Ecto neural progenitor cell (in vitro differentiated cells): ENCODE measurements around the gene FAXC.
"Not testable (repeated sequence)": the region's sequence is repeated elsewhere in the genome, so short reads cannot be mapped to it uniquely, and the experiment has no call there.

Source experiments
- DNase-seq: peaks from one replicate; pipeline ENCODE4 v3.0.0-alpha.2; 2018; ENCODE audit warnings: low spot score

Gene FAXC

DNA sequence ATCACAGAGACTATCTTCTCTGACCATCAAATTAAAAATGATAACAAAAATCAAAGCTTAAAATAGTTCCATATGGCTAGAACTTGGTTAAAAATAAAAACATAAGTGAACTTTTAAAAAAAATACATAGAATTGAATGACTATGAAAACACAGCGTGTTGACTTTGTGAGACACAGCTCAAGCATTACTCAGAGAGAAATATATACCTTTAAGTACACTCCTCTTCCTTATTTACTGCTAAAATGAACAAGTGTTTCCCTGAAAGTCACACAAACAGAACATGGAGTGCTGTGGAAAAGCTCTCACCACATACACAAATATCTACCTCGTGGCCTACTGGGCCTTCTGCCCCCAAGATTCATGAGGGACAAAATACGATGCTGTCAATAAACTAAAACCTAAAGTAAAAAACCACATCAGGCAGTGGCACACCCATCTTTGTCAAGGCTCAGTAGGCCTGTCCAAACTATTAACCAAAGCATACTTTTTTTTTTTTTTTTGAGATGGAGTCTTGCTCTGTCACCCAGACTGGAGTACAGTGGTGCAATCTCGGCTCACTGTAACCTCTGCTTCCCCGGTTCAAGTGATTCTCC is 7.5 kb downstream of the FAXC start:
- DNase-seq = no peak

DNA sequence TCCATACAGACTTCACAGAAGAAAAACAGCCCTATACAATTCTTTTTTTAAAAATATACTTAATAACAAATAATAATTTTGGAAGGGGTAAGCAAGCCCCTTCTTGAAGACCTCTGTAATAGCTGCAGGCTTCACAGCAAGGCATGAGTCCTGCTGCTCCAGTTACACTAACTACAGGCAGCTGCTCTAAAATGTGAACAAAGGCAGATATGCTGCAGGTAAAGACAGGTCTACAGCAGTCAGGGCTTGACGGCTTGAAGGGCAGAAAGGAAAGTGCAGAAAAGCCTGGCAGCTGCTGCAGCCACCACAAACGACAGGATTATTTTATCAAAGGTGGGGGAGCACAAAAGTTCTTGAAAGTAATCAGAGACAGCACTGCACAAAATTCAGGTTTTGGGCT is 11.3 kb downstream of the FAXC start:
- DNase-seq = no peak

DNA sequence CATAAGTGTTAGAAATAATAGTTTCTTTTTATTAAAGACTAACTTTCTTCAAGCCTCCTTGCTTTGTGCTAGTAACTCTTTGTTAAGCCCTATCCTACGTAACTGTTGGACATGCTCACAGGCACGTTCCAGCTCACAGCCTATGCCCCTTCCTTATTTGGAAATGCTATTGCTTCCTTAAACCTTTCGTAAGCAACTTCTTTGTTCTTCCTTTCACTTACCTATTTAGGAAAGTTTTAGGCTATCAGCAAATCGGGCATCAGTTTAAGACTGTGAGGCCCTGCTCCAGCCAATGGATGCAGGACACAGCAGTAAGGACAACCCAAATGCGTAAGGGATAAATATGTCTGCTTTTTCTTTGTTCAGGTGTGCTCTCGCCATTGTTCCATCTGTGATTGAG is 14.2 kb downstream of the FAXC start:
- DNase-seq = not testable (repeated sequence)

DNA sequence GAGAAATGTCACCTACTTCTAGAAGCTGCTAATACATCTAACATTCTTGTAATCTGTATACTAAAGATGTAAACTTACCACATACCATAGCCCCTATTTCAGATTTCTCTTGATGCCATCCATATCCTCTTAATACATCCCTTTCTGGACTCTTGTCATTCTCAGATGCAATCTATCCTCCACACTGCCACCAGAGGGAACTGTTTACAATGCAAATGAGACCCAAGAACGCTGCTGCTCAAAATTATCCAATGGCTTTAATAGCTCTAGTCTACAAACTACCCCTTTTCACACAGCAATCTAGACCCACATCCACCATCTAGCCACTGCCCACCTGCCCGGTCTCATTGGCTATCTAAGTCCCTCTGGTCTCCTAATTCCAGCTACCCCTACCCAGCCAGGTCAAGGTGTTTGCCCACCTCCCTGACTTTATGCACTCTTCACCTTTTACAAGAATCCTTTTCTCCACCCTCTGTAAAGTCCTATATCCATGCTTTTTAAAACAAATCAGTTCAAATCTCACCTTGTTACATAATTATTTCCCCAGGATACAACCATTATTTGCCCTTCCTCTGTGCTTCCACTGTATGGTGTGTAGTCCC is 14.8 kb downstream of the FAXC start:
- DNase-seq = no peak

DNA sequence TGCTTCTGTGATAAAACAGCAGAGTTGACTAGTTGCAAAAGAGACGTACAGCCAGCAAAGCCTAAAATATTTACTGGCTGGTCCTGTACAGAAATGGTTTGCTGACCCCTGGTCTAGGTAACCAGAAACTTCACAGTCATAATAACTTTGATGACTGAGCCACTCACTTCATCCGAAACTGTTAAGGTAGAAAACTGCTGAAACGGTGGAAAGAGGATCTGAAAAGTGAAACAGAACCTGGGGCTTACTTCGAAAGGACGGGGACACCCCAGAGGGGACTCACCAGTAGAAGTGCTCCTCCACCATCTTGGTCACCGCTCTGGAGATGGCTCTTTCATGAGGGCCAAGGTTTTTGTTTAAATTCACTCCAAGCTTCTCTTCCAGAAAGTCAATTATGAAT is 16.4 kb downstream of the FAXC start:
- no peak for DNase-seq

DNA sequence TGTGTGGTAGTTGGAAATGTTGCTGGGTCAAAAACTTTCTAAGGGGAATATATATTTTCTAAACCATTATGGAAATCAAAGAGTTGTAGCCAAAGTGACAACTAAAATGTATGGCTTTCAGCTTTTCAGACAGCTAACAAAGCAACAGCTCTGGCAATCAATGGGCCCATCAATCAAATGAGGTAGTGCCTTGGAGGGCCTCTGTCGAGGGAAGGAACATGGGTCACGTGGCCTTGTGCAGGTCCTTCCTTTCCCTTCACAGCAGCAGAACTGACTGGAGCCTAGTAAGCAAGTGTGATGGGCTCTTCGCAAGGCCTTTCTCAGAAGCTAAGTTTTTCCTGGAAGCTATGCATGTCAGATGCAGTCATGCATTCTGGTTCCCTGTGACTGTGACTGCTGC is 17.9 kb downstream of the FAXC start:
- no peak for DNase-seq

DNA sequence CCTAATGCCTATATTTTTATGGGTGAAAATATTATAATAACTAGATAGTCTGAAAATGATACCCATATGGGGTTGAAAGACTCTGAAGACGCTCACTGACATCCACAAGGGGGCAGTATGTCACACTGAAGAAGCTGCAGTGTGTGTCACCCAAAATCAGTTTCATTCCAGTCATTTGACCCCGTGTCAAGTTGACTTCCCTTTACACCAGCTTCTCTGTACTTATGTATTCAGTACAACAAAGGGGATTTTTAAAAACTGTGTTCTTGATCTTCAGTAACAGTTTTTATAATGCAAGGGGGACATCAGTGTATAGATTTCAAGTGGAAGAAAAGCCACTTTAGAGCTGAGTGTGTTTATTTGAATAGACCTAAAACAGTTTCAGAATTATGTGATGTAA is 19.3 kb downstream of the FAXC start:
- no peak for DNase-seq

DNA sequence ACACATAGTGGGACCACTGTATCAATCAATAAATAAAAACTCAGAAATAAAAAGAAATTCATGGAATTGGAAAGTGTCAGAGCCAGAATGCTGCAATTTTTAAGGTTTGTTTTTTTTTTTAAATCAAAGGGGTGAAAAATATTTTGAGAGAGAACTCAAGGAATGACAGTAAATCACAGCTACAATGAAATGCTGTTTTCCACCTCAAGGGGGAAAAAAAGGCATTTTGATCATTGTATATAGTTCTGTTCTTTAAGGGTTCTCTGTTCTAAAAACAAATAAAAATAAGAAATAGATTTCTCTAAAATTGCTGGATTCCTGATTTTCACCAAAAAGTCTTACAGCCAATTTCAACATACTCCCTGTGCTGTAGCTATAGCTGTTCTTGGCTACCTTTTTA is 24.5 kb downstream of the FAXC start:
- DNase-seq = no peak

DNA sequence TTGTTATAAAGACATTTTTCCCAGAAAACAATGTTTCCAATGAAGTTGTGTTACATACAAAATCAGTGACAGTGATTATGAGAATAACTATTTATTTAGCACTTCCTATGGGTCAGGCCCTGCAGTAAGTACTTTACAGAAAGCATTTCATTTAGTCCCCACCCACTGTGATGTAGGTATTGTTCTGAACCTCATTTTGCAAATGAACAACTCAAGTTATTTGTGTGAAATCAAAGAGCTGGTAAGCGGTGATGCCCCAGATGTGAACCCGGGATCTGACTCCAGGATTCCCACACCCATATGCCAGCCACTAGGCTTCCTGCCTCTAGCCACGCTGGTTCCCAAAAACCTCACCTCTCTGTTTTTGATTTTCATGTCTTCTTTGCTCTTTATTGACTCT is 30.9 kb downstream of the FAXC start:
- no peak for DNase-seq

DNA sequence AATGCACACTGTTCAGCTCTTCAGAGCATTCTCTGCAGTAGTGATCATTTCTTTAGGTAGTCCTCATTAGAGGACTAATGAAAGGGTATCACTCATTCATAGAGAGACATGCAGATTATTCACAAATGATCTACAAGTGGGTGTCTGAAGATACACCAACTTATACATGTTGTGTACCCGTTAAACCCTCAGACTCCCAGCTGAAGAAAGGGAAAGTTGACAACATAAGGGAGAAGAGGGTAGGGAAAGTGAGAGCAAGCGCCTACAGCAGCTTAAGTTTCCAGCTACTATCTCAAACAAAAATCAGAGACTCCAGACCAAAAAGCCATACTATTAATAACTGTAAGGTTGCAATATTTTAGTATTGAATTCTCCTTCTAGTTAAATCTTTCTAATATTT is 37.1 kb downstream of the FAXC start:
- no peak for DNase-seq

DNA sequence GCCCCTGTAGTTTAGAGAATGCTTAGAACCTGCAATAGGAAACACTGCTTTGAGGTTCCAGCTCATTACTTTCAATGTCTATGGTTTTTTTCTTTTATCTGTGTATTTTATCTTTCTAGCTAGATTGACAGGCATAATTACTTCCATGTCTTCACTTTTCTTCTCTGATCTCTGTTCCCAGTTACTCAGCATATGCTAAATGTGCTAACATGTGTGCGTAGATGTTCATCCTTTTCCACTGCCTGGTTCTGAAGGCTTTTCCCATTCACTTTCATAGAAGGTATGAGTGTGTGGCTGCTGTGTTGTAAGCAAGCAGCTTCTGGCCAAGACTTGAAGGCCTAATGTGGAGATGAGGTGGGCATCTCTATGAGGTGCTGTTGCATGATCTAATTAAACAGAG is 38.9 kb downstream of the FAXC start:
- DNase-seq = no peak

DNA sequence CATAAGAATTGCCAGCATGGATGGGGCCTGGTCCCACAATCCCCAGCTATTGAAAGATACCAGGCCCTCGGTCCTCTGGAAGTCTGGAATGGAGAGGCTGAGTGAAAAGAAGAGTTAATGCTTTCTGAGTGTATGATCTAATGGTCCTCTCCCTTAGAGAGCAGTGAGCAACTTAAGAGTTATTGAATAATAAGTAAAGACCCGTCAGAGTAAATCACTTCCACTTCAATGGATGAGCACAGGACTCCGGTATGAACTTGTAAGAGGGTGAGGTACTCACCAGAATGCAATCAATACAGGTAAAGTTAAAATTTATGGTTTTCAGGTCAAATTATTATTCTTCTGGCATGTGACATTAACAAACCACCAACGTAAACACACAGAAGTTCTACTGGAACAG is 39.9 kb downstream of the FAXC start:
- no peak for DNase-seq

DNA sequence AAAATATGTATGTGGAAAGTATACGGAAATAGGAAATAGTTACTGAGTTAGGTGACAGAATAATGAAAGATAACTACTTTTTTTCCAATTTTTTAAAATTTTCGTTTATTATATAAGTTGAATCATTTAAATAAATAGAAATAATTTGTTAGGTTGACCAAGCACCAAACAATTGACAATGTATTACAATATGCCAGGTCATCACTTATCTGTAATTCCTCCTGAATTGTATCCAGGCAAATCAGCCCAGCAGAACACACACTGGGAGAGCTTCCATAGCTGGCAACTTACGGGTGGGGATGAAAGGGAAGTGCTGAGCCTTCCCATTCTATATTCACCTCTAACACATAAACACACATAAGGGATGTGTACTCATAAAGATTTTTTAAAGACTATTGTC is 40.7 kb downstream of the FAXC start:
- DNase-seq = no peak

DNA sequence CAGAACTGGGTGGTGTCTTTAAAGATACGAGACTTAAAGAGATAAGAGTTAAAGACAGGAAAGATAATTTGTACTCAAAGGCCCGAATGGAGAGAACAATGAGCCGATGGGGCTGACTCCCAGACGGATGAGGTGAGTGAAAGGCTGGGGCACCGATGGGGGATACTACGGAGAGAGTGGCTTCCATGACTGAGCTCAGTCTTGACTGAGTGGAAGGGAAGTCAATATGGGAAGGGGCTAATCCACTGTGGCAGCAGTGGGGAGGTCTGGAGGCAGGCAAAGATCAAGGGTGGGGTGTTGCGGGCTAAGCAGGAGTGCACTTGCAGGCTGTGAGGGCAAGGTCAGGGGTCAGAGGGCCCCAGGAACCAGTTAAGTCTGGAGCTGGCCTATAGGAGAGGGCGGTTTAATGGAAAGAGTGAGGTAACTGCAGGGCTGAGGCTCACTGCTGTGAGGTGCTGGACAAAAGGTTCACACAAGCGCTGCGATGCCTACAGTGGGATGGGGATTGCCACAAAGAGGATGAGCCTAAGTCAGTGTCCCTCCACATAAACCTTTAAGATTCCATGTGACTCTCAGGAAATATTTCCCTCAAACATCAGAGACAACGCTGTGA is 42.1 kb downstream of the FAXC start:
- no peak for DNase-seq

DNA sequence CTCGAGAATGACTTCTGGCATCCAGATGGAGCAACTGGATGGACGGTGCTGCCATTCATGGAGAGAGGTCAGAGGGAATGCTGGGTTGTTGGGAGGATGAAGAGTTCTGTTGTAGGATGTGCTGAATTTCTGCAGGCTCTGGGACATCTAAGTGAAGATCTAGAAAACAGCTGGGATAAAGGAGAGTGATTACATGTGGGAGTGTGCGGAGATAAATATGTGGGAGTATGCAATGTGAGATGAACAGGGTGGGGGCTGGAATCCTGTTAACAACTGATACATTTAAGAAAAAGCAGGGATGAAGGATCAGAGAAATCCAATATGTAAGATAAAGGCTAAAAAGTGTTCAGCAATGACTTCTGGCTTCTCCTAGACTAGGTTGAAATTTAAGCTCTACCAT is 43.1 kb downstream of the FAXC start:
- no peak for DNase-seq

DNA sequence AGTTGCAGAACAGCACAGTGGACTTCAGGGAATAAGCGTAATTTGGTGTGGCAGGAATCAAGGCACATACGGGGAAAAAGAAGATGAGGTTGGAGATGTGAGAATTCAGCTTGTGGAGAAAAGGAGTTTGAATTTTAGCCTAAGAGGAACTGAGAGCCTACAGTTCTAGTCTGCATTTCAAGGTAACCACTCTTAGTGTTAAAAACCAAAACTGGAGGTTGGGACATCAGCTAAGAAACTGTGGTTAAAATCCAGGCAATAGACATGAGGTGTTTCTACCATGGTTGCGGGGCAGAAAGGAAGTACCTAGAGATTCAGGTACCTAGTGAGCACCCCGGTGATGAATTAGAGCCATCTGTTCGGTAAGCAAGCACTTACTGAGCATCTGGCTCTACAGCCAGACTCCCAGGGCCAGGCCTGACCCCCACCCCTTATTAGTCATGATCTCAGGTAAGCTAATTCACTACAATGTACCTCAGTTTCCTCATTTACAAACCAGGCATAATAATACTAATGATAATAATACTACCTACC is 44.4 kb downstream of the FAXC start:
- no peak for DNase-seq

DNA sequence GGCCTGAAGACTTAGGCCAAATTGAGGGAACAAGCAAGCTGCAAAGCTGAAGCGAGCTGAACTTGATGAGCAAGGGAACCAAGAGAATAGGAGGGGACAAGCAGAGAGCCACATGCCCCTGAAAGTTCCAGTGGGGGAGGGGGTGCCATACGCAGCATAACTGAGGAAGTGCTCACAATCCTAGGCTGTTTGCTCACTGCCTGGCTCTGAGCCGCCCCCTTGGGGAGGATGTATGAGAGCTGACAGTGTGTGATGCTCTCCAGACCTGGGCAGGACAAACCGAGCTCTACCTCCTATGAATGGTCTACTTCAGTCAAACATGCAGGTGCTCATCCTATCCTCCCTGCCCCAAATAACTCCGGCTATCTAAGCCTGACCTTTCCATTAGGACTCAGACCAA is 52.1 kb downstream of the FAXC start:
- no peak for DNase-seq

DNA sequence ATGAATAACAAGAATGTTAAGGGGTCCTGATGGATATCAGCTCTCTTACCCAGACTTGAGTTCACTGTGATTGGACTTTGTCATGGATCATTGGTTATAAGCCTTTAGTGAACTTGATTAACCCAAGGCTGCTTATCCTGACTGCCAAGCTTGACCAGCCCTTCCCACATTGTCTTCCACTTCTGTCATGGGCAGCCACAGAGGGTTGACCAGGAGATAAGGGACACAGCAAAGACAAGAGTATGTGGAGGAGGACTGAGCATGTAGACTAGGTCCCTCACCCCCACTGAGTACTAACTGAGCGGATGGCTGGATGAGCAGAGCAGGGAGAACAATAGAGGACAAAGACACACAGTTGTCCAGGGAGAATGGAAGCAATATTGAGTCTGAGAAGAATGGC is 52.5 kb downstream of the FAXC start:
- no peak for DNase-seq

DNA sequence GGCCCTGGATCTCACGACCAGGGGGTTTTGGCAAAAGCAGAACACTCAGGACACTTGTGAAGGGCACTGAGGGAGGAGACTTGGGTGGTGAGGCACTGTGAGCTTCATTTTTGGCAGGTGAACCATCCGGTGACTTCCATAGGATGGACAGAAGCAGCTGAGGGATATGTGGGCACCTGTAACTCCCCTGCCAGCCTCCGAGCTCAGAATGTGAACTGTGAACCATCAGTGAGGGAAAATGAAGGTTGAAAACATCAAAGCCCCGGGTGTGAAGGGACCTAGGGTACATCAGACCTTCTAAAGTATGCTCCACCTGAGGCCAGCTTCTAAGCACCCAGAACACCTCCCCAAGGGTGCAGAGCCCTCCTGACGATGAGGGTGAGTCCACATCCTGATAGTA is 53.2 kb downstream of the FAXC start:
- DNase-seq = no peak

DNA sequence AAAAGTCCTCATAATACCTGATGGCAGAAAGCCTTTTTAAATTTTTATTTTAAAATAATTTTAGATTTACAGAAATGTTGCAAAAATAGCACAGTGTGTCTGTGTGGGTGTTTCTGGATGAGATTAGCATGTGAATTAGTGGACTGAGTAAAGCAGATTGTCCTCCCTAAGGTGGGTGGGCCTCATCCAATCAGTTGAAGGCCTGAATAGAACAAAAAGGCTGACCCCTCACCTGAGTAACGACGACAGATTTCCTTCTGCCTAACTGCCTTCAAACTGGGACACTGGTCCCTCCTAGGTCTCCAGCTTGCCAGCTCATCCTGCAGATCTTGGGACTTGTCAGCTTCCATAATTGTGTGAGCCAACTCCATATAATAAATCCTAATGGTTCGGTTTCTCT is 54.2 kb downstream of the FAXC start:
- DNase-seq = no peak

DNA sequence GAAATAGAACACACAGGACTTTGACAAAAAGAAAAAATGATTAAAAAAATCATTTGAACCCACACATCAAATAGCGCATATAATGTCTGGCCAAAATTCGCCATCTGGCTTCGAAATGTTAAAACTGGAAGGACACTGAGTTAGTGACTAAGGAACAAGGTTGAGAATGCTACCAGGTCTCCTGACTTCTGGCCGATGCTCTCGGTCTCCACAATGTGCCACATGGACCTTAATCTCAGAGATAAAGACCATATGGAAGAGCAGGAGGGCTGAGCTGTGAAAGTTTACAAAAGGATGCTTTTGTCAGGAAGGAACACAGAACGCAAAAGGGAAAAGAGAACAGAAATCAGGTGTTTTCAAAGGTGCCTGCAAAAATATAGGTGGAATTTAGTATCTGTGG is 54.7 kb downstream of the FAXC start:
- DNase-seq = no peak

DNA sequence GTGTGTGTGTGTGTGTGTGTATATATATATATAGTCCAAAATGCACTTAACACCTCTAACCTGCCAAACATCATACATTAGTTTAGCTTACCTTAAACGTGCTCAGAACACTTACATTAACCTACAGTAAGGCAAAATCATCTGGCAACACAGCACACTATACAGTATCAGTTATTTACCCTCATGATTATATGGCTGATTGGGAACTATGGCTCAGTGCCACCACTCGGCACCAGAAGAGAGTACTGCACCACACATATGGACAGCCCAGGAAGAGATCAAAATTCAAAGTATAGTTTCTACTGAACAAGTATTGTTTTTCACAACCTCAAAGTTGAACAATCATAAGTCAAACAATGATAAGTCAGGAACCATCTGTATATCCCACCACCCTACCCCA is 59.8 kb downstream of the FAXC start:
- no peak for DNase-seq

DNA sequence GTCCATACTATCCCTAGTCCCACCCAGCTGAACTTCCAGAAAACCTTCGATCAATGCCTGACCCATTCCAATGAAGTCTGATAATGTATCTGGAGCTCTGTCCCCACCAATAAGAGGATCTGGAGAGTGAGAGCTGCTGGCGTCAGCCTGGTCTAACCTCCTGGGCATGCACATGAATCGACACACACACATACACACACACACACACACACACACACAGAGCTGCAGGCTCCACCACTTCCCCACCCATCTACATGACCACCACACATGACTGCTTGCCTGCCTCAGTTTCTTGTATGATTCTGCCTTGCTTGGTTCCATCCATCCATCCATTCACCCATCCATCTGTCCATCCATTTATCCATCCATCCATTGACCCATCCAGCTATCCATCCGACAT is 60.8 kb downstream of the FAXC start:
- no peak for DNase-seq

DNA sequence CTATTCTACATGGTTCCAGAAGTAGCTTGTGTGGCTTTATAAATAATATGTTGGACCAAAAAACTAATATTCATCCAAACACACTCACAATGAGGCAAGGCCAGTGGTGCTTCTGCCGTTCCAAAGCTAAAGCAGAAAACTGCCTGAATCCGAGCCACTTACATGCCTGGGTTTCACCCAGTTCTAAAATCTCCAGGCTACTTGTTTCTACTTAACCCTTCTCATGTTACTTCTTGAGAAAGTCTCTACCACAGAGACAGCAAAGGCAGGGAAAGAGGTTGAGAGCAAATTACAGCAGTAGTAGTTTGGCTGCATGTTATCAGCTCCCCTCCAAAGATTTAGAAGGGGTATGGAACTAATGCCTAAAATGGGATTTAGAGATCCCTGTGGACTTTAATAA is 62.0 kb downstream of the FAXC start:
- no peak for DNase-seq
